Panc1 (cell line): ENCODE results near the gene PFKFB3.

Experiments used
- POLR2AphosphoS5 ChIP-seq: IDR thresholded peaks from 2 replicates; pipeline ENCODE4 v1.6.1; 2012; ENCODE audit warnings: mild to moderate bottlenecking, low read depth, low read length, moderate library complexity
- SIN3A ChIP-seq: IDR thresholded peaks from 2 replicates; pipeline ENCODE4 v1.6.1; 2012; ENCODE audit warnings: low read depth, mild to moderate bottlenecking, low read length, moderate library complexity, borderline replicate concordance; ENCODE audit not compliant: insufficient read depth
- TF ChIP-seq, protein P1 (sequence below): fragments of 450-650 bp; IDR thresholded peaks from 2 replicates; pipeline ENCODE4 v1.5.1; 2017; ENCODE audit warnings: mild to moderate bottlenecking

DNA sequence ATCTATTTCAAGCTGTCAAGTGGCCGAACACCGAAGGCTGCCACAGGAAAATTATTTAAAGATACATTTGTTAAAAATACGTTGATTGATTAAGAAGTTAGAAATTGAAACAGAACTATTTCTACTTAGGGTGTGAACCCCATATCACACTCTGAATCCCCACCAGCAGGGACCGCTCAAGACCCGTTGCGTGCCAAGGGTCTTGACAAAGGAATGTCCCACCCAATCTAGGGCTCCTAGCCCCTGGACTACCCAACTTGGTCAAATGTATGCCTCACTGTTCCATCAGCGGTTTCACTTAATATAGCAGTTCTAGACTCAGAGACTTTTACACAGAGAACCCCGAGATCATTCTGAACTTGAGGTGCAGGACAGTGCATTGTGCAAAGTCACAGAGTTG, 11.6 kb upstream of the PFKFB3 start:
- TF ChIP-seq, protein P1, sequence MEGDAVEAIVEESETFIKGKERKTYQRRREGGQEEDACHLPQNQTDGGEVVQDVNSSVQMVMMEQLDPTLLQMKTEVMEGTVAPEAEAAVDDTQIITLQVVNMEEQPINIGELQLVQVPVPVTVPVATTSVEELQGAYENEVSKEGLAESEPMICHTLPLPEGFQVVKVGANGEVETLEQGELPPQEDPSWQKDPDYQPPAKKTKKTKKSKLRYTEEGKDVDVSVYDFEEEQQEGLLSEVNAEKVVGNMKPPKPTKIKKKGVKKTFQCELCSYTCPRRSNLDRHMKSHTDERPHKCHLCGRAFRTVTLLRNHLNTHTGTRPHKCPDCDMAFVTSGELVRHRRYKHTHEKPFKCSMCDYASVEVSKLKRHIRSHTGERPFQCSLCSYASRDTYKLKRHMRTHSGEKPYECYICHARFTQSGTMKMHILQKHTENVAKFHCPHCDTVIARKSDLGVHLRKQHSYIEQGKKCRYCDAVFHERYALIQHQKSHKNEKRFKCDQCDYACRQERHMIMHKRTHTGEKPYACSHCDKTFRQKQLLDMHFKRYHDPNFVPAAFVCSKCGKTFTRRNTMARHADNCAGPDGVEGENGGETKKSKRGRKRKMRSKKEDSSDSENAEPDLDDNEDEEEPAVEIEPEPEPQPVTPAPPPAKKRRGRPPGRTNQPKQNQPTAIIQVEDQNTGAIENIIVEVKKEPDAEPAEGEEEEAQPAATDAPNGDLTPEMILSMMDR: no peak
- TF ChIP-seq POLR2AphosphoS5 (no peak), SIN3A (no peak)
